HuH-7 (cell line): ENCODE measurements around the gene RAD51.
A peak's percentile ranks its signal among the peaks of the same experiment; 100 is the strongest.
"Not testable (repeated sequence)": the region's sequence is repeated elsewhere in the genome, so short reads cannot be mapped to it uniquely, and the experiment has no call there.

Experiments
- DNase-seq: peaks from one replicate; pipeline ENCODE4 v3.0.0; 2011; ENCODE audit warnings: low spot score

The RAD51 gene

GRCh38 chr15:40694688-40695468 is at the start of gene RAD51:
Gene RAD51 (plus strand): TSS chr15:40695174. CDS start chr15:40698759, 3,585 bp downstream.
- peak; percentile 83 for DNase-seq

GRCh38 chr15:40647523-40647922 is 47.5 kb upstream of the RAD51 start:
- DNase-seq = no peak

GRCh38 chr15:40650479-40650878 is 44.5 kb upstream of the RAD51 start:
- DNase-seq = no peak

DNA sequence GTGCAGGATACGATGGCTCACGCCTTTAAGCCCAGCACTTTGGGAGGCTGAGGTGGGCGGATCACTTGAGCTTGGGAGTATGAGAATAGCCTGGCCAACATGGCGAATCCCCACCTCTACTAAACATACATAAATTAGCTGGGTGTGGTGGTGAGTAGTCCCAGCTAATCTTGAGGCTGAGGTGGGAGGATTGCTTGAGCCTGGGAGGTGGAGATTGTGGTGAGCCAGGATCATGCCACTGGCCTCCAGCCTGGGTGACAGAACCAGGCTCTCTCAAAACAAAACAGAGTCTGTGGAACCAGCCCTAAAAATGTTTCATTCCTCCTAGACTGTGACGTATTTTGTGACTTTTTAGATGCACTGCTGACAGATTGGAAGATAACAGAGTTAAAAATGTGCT is 34.3 kb upstream of the RAD51 start:
- no peak for DNase-seq

DNA sequence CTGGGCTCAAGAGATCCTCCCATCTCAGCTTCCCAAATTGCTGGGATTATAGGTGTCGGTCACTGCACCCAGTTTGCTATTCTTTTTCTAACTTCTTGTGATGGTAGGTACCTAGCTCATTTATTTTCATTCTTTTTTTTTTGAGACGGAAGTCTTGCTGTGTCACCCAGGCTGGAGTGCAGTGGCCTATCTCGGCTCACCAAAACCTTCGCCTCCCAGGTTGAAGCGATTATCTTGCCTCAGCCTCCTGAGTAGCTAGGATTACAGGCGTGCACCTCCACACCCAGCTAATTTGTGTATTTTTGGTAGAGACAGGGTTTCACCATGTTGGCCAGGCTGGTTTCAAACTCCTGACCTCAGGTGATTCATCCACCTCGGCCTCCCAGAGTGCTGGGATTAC is 30.1 kb upstream of the RAD51 start:
- no peak for DNase-seq

DNA sequence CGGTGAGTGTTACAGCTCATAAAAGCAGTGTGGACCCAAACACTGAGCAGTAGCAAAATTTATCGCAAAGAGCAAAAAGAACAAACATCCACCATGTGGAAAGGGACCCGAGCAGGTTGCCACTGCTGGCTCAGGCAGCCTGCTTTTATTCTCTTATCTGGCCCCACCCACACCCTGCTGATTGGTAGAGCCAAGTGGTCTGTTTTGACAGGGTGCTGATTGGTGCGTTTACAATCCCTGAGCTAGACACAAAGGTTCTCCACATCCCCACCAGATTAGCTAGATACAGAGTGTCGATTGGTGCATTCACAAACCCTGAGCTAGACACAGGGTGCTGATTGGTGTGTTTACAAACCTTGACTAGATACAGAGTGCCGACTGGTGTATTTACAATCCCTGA is 18.7 kb upstream of the RAD51 start:
- DNase-seq = not testable (repeated sequence)

DNA sequence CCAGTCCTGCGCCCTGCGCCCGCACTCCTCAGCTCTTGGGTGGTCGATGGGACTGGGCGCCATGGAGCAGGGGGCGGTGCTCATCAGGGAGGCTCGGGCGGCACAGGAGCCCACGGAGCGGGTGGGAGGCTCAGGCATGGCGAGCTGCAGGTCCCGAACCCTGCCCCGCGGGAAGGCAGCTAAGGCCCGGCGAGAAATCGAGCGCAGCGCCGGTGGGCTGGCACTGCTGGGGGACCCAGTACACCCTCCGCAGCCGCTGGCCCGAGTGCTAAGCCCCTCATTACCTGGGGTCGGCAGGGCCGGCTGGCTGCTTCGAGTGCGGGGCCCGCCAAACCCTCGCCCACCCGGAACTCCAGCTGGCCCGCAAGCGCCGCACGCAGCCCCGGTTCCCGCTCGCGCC is 18.1 kb upstream of the RAD51 start:
- not testable (repeated sequence) for DNase-seq

DNA sequence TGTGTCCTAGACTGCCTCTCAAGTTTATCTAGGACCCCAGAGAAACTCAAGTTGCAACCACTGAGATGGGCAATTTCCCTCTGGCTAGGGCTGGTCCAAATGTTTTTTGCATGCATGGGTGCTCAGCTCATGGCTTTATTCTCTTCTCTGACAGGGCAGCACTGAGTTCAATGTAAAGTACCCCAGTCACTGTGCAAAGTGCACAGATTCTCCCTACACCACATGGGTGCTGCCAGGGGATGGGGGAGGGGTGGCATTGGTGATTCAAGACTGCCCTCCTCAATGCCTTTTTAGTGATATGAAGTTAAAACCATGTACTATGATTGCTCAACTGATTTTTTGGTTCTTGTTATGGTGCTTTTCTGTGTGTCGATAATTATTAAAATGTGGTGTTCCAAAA is 14.8 kb upstream of the RAD51 start:
- DNase-seq = no peak

DNA sequence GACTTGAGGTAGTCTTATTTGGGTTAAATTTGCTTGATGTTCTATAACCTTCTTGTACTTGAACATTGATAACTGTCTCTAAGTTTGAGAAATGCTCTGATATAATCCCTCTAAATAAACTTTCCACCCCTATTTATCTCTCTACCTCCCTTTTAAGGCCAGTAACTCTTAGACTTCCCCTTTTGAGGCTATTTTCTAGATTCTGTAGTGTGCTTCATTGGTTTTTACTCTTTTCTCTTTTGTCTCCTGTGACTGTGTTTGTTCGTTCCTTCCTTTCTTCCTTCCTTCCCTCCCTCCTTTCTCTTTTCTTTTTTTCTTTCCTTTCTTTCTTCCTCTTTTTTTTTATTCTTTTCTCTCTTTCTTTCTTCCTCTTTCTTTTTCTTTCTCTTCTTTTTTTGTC is 14.0 kb upstream of the RAD51 start:
- DNase-seq = not testable (repeated sequence)

GRCh38 chr15:40684381-40684780 is 10.6 kb upstream of the RAD51 start:
- DNase-seq = no peak

DNA sequence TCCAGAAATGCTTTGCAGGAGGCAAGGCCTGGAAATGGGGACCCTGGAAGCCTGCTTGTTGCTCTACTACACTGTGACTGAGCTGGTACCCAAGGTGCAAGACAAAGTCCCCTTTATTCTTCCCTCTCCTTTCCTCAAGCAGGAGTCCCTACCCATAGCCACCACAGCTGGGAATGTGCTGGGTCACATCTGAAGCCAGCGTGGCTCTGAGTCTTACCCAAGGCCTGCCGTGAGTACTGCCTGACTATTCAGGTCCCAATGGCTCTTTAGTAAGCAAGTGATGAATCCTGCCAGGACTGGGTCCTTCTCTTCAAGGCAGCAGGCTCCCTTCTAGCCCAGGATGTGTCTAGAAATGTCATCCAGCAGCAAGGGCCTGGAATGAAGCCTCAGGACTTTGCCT is 9.6 kb upstream of the RAD51 start:
- DNase-seq = no peak

DNA sequence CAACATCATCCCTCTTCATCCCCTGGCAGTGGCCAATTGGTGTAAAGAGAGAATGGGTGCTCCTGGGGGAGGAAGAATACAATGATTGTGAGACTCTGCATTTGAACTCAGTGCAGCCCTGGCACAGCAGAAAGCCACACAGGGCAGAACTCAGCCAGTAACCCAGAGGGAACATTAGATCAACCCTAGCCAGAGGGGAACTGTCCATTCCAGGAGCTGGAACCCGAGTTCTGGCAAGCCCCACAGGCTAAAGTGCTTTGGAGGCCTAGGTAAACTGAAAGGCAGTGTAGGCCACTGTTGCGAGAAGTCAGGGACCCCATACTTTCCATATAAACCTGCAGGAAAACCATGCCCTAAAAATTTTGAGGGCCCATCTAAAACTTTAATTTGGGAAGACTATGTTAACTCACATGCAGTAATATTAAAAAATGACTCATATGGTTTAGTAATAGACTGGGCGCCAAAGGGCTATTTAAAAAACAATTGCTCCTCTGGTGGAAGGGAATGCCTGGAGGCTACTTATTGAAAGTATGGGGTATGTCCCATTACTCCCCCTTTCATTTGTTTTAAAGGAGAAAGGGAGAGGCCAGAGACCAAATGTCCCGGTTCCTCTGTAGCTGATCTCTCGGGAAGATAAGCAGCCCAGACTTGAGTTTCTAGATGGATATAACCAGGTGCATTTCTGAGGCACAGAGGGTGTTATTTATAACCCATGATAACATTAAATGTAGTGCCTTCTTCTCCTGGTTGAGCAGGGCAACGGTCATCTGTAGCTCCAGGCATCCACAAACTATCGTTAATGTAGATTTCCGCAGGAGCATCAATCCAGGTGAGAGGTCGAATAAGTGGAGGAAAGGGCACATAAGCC is 5.8 kb upstream of the RAD51 start:
- DNase-seq = no peak

- peak; percentile 23 for DNase-seq
Observed at GRCh38 chr15:40691737-40692136, 3.2 kb upstream of the RAD51 start.

DNA sequence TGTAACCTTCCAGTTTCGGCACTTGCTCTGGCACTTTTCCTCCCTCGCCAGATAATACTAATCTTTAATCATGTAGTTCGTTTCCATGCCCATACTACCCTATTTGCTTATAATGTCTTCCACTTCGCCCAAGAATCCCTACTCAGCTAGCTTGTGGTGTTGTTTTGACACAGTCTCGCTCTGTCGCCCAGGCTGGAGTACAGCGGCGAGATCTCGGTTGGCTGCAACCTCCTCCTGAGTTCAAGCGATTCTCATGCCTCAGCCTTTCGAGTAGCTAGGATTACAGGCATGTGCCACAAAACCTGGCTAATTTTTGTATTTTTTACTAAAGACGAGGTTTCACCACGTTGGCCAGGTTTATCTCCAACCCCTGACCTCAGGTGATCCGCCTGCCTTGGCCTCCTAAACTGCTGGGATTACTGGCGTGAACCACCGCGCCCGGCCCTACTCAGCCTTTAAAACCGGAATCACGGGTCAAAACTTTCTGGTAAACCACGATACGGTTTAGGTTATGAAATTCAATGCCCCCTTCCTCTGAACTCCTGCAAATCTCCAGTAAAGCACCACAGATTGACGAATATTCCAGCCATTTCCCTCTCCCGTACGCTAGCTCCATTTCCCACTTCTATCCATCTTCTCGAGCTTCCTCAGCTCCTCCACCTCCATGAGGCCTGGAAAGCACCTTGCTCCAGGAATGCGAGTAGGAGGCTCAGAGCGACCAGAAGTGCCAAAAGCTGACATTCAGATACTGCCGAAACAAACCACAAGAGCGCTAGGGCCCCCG is 878 bp upstream of the RAD51 start:
- DNase-seq = no peak

DNA sequence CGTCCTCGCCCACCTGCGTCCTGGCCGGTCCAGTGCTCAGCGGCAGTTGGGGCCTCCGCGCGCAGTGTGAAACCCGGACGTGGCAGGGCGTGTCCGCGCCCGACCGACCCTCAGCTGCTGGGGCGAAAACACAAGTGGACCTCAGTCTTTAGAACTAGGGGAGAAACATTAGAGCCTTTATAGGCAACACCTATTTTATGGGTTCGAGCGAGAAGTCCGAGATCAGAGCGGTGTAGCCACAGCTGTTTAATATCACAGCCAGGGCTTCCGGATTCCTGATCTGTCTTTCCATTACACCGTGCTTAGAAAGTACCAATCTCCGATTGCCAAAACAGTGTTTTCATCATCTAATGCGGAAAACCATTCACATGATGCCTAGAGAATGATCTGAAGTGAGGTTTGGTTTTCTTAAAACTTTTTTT is 506 bp downstream of the RAD51 start:
- DNase-seq = peak; percentile 12

DNA sequence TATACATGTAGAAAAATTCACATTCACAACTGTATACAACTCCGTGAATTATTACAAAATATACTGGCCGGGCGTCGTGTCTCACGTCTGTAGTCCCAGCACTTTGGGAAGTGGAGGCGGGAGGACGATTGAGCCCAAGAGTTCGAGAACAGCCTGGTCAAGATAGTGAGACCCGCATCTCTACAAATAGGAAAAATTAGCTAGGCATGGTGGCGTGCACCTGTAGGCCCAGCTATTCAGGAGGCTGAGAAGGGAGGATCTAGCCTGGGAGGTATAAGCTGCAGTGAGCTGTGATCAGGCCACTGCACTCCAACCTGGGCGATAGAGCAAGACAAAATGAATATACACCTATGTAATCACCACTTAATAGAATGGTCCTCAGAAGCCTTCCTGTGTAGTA is 1.3 kb downstream of the RAD51 start:
- DNase-seq = no peak

DNA sequence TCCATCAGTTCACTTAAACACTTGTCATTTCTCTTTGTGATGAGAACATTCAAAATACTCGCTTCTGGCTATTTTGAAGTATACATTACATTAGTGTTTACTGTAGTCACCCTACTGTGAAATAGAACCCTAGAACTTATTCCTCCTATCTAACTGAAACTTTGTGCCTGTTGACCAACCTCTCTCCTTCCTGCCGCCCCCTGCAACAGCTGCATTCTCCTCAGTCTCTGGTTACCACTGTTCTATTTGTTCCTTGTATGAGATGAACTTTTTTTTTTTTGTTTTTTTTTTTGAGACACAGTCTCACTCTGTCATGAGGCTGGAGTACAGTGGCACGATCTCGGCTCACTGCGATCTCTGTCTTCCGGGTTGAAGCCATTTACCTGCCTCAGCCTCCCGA is 2.9 kb downstream of the RAD51 start:
- DNase-seq = no peak

DNA sequence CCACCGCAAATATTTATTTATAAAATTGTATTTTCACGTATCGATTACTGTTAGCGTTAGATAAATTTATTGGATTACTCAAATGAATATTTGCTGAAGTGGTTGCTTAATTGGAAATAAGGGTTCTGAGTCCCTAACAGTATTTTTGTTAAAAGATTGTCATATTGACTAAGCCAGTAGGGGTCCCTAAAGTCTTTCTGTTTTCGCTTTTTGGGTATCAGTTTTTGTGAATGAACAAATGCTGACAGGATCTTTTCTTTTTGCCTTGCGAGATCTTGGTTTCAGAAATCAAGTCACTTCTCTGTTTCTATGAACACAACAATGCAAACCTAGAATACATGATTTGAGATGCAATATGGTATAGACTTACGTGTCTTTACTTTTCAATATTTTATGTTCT is 7.1 kb downstream of the RAD51 start:
- DNase-seq = peak; percentile 23

GRCh38 chr15:40706121-40706520 is 11.1 kb downstream of the RAD51 start:
- DNase-seq = no peak

- no peak for DNase-seq
Observed at GRCh38 chr15:40714144-40714543, 19.2 kb downstream of the RAD51 start.

DNA sequence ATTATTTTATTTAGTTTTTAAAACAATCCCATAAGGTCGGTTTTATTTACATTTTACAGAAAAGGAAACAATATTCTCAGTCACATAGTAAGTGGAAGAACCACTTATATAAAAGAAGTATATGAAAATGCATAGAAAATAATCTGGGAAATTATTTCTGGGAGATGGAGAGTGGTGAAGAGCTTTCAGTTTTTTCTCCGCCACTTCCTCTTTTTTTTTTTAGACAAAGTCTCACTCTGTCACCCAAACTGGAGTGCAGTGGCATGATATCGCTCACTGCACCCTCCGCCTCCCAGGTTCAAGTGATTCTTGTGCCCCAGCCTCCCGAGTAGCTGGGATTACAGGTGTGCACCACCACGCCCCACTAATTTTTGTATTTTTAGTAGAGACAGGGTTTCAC is 21.2 kb downstream of the RAD51 start:
- no peak for DNase-seq

- no peak for DNase-seq
Observed at GRCh38 chr15:40721701-40722100, 26.7 kb downstream of the RAD51 start.

DNA sequence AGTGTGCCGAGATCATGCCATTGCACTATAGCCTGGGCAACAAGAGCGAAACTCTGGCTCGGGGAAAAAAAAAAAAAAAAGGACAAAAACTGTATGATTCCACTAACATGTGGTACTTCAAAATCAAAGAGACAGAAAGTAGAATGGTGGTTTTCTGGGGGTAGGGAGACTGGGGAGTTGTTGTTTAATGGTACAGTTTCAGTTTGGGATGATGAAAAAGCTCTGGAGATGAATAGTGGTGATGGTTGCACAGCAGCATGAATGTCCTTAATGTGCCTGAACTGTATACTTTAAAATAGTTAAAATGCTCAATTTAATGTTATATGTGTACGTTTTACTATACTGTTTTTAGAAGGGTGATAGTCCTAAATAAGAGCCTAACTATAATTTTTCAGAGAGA is 27.4 kb downstream of the RAD51 start:
- DNase-seq = no peak
